Measurements from ENCODE around the gene ALG5. TPM values are rescaled to one million over a fixed set of nuclear protein-coding genes. Genes with fewer than 3 reads are reported as not detected.

The ALG5 gene
- total RNA-seq, 1 experiment from 2014 or later, result 32.2 TPM

DNA sequence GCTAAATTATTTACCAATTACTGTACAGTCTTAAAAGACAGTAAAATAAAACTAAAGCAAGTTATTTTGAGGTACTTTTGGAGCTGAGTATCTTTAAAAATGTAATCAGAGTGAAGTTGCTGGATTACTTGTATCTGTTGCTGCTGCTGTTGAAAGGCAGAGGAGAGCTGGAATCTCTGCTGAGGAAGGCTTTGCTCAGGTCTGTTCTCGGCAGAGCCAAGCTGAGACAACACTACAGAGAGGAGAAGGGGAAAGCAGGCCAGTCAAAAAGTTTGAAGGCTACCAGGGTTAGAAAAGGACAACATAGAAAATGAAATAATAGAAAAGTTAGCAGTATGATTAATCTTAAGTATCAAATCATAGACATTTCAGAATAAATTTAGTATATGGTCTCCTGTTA lies 11.3 kb upstream of the ALG5 start:
- POLR2A ChIA-PET, result interaction anchor here (1.2 kb wide), 1 partner anchor 10 kb away, joined by 4 read pairs; the partner anchor contains the start of gene EXOSC8

DNA sequence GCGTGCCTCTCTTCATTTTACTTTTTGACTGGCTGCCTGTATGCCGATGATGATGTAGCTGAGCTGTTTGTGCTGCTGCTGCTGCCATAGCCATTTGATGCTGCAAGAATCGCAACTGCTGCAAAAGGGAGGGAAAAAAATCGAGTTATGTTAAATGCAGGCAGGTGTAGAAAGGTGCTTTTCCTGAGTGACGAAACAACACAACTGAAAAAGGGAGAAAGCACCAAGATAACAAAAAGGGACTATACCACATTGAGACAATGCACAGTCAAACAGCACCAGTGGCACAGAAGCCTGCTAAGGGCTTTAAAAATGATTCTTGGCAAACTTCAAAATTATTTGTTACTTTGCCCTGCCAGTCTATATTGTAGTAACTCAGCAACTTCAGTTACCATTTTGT lies 10.6 kb upstream of the ALG5 start:
- H3K4me1 ChIP-seq (ENCODE audit: control insufficient read depth in 1 of 2, insufficient read depth in 2 of 2, low read length in 2 of 2), result no peaks in the 10 kb centered on the region
- H3K79me2 ChIP-seq (ENCODE audit: insufficient read depth, low read length), result peaks cover 7% of the 10 kb centered on the region
- TF ChIP-seq JUND (IDR thresholded peaks at IDR 0.05), result no peak
- TF ChIP-seq SIN3A (IDR thresholded peaks at IDR 0.05; ENCODE audit: low read depth), result no peak
- no peak for TF ChIP-seq CBX3 (IDR thresholded peaks at IDR 0.05; ENCODE audit: low read depth)
- TF ChIP-seq, protein P1, sequence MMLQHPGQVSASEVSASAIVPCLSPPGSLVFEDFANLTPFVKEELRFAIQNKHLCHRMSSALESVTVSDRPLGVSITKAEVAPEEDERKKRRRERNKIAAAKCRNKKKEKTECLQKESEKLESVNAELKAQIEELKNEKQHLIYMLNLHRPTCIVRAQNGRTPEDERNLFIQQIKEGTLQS (IDR thresholded peaks at IDR 0.05), result no peak
- TF ChIP-seq EGR1 (IDR thresholded peaks at IDR 0.05; ENCODE audit: low read depth), result no peak
- no peak for TF ChIP-seq EZH2 (IDR thresholded peaks at IDR 0.05)
- TF ChIP-seq, protein P2, sequence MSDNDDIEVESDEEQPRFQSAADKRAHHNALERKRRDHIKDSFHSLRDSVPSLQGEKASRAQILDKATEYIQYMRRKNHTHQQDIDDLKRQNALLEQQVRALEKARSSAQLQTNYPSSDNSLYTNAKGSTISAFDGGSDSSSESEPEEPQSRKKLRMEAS (IDR thresholded peaks at IDR 0.05), result no peak
- ChIA-PET CTCF (no interaction called here), POLR2A (interaction anchor here (1.2 kb wide), 1 partner anchor 10 kb away, joined by 4 read pairs; the partner anchor contains the start of gene EXOSC8), RAD21 (ENCODE audit: low non-redundant PET in 1 of 2, low total read pairs in 2 of 2, uncharacterized antibody in 2 of 2, unreplicated experiment in 2 of 2) (no interaction called here)
- no peak for DNase-seq (ENCODE audit: low read depth, low spot score)
- H3K36me3 ChIP-seq (ENCODE audit: control insufficient read depth in 1 of 2, insufficient read depth in 2 of 2, low read length in 2 of 2), result peaks cover 53 to 59% of the 10 kb centered on the region in 2 experiments
- H2AFZ ChIP-seq (ENCODE audit: low read depth, low read length, poor library complexity, severe bottlenecking), result no peak overlapping the region
- intact Hi-C loops (cut with micrococcal nuclease), result loop anchor here (5.0 kb wide), 1 partner anchor 38 kb away; no protein-coding TSS in a partner anchor
- no peaks in the 10 kb centered on the region for H3K9me3 ChIP-seq (ENCODE audit: control insufficient read depth in 1 of 2, insufficient read depth in 1 of 2, low read depth in 1 of 2, low read length in 2 of 2)
- no TSS peak for BruUV-seq (replicated peaks)
- no peak overlapping the region for H3K4me3 ChIP-seq (replicated peaks in 1 of 2; ENCODE audit: low read depth in 1 of 2, low read length in 2 of 2)
- H4K20me1 ChIP-seq (ENCODE audit: insufficient read depth), result no peaks in the 10 kb centered on the region
- H3K27me3 ChIP-seq (ENCODE audit: insufficient read depth, low read length), result no peaks in the 10 kb centered on the region
- no peak overlapping the region for H3K27ac ChIP-seq (ENCODE audit: low read depth, low read length)
- no peak overlapping the region for H3K9ac ChIP-seq (ENCODE audit: low read length)
- no peak overlapping the region for H3K4me2 ChIP-seq (ENCODE audit: low read length)
- H3K9me2 ChIP-seq (ENCODE audit: insufficient read depth), result no peaks in the 10 kb centered on the region
- no peak for ATAC-seq

More for the DNA sequence above, 11.3 kb upstream of the ALG5 start:
- no peak overlapping the region for H2AFZ ChIP-seq (ENCODE audit: low read depth, low read length, poor library complexity, severe bottlenecking)
- no peak overlapping the region for H3K4me3 ChIP-seq (replicated peaks in 1 of 2; ENCODE audit: low read depth in 1 of 2, low read length in 2 of 2)
- H3K4me2 ChIP-seq (ENCODE audit: low read length), result no peak overlapping the region
- no peaks in the 10 kb centered on the region for H3K4me1 ChIP-seq (ENCODE audit: control insufficient read depth in 1 of 2, insufficient read depth in 2 of 2, low read length in 2 of 2)
- no peak for DNase-seq (ENCODE audit: low read depth, low spot score)
- H3K9me3 ChIP-seq (ENCODE audit: control insufficient read depth in 1 of 2, insufficient read depth in 1 of 2, low read depth in 1 of 2, low read length in 2 of 2), result no peaks in the 10 kb centered on the region
- ChIA-PET RAD21 (ENCODE audit: low non-redundant PET in 1 of 2, low total read pairs in 2 of 2, uncharacterized antibody in 2 of 2, unreplicated experiment in 2 of 2) (no interaction called here), CTCF (no interaction called here)
- TF ChIP-seq SIN3A (IDR thresholded peaks at IDR 0.05; ENCODE audit: low read depth) (no peak), CEBPB (IDR thresholded peaks at IDR 0.05; ENCODE audit: low read depth) (no peak), EZH2 (IDR thresholded peaks at IDR 0.05) (no peak), SP1 (IDR thresholded peaks at IDR 0.05; ENCODE audit: low read depth) (no peak), ELF1 (IDR thresholded peaks at IDR 0.05; ENCODE audit: borderline replicate concordance, low read depth) (no peak)
- TF ChIP-seq, protein P1 (IDR thresholded peaks at IDR 0.05), result no peak
- TF ChIP-seq, protein P2 (IDR thresholded peaks at IDR 0.05), result no peak
- no peaks in the 10 kb centered on the region for H3K9me2 ChIP-seq (ENCODE audit: insufficient read depth)
- H3K27me3 ChIP-seq (ENCODE audit: insufficient read depth, low read length), result no peaks in the 10 kb centered on the region
- no peaks in the 10 kb centered on the region for H4K20me1 ChIP-seq (ENCODE audit: insufficient read depth)
- no peak overlapping the region for H3K9ac ChIP-seq (ENCODE audit: low read length)
- intact Hi-C loops (cut with micrococcal nuclease), result loop anchor here (5.0 kb wide), 1 partner anchor 37 kb away; no protein-coding TSS in a partner anchor
- no peak overlapping the region for H3K27ac ChIP-seq (ENCODE audit: low read depth, low read length)
- BruUV-seq (replicated peaks), result no TSS peak
- no peak for ATAC-seq
- H3K36me3 ChIP-seq (ENCODE audit: control insufficient read depth in 1 of 2, insufficient read depth in 2 of 2, low read length in 2 of 2), result peaks cover 50 to 51% of the 10 kb centered on the region in 2 experiments
- H3K79me2 ChIP-seq (ENCODE audit: insufficient read depth, low read length), result peaks cover 7% of the 10 kb centered on the region
